Esophagus (tissue), 2 donors: ENCODE measurements around the gene SEC24B. TPM values are rescaled to one million over a fixed set of nuclear protein-coding genes. Genes with fewer than 3 reads are reported as not detected.

ENCODE experiments used
- H3K27ac ChIP-seq, 2 donors: one replicate each; pipeline ENCODE4 v1.5.1; 2013; ENCODE audit warnings: low read depth in 2 of 2, mild to moderate bottlenecking in 2 of 2, inconsistent platforms in 1 of 2, low read length in 1 of 2, moderate library complexity in 1 of 2
- H3K27me3 ChIP-seq, 2 donors: one replicate each; pipeline ENCODE4 v1.6.1; 2013; ENCODE audit warnings: low read length in 2 of 2, control low read depth in 1 of 2, mild to moderate bottlenecking in 1 of 2; ENCODE audit not compliant: insufficient read depth in 2 of 2, control insufficient read depth in 1 of 2
- H3K36me3 ChIP-seq, 2 donors: one replicate each; pipeline ENCODE4 v1.6.1; 2013; ENCODE audit warnings: low read length in 1 of 2; ENCODE audit not compliant: control insufficient read depth in 2 of 2, insufficient read depth in 2 of 2
- H3K4me1 ChIP-seq, 2 donors: one replicate each; pipeline ENCODE4 v1.6.1; 2013; ENCODE audit warnings: low read length in 1 of 2; ENCODE audit not compliant: control insufficient read depth in 2 of 2, insufficient read depth in 2 of 2
- H3K4me3 ChIP-seq, 2 donors: one replicate each; pipeline ENCODE4 v1.5.1; 2013; ENCODE audit warnings: low read length in 2 of 2, mild to moderate bottlenecking in 2 of 2, low read depth in 1 of 2, moderate library complexity in 1 of 2
- H3K9me3 ChIP-seq, 2 donors: one replicate each; pipeline ENCODE4 v1.6.1; 2013; ENCODE audit warnings: mild to moderate bottlenecking in 2 of 2, low read depth in 1 of 2, low read length in 1 of 2, moderate library complexity in 1 of 2; ENCODE audit not compliant: control insufficient read depth in 2 of 2, insufficient read depth in 1 of 2
- WGBS, 2 donors: extraction: QIAGEN DNeasy Blood & Tissue Kit; methylation state at CpG; one replicate each; pipeline ENCODE4 v1.1.7; 2013; 5-methylcytosine and 5-hydroxymethylcytosine counted together
- polyA plus RNA-seq, 2 donors: library from polyadenylated mRNA; stranded (reverse); fragments of 200-250 nt; gene quantifications; one replicate each; pipeline ENCODE4 v1.2.3, GENCODE V29; 2013
- donor health status: healthy with polysubstance abuse.
- donor health status: Bipolar disorder and iron deficiency.

Gene SEC24B
- polyA plus RNA-seq, 2 donors, result 7.4 to 10.0 TPM

GRCh38 chr4:109429545-109429944, 4.1 kb upstream of the SEC24B start:
- H3K36me3 ChIP-seq, result no peaks in the 10 kb centered on the region
- H3K4me3 ChIP-seq, result no peak overlapping the region
- H3K4me1 ChIP-seq, result no peaks in the 10 kb centered on the region
- 75% methylated on average over 1 of the region's 1 CpG for WGBS, 2 donors
- H3K9me3 ChIP-seq, result no peaks in the 10 kb centered on the region
- no peaks in the 10 kb centered on the region for H3K27me3 ChIP-seq
- no peak overlapping the region for H3K27ac ChIP-seq

- WGBS, 2 donors, result 57 to 63% methylated on average over 1 of the region's 1 CpG
- H3K4me3 ChIP-seq, result no peak overlapping the region
- H3K4me1 ChIP-seq, result peaks cover 0 to 8% of the 10 kb centered on the region in 2 donors
- no peaks in the 10 kb centered on the region for H3K27me3 ChIP-seq
- H3K27ac ChIP-seq, result no peak overlapping the region
- no peaks in the 10 kb centered on the region for H3K36me3 ChIP-seq
- H3K9me3 ChIP-seq, result no peaks in the 10 kb centered on the region
Observed at GRCh38 chr4:109432203-109432602, 1.4 kb upstream of the SEC24B start.

GRCh38 chr4:109432696-109433095, 919 bp upstream of the SEC24B start:
- no peaks in the 10 kb centered on the region for H3K27me3 ChIP-seq
- WGBS, 2 donors, result 18 to 19% methylated on average over 3 of the region's 3 CpGs
- H3K9me3 ChIP-seq, result no peaks in the 10 kb centered on the region
- H3K4me1 ChIP-seq, result peaks cover 0 to 8% of the 10 kb centered on the region in 2 donors
- H3K36me3 ChIP-seq, result no peaks in the 10 kb centered on the region
- peak overlapping the region; percentile 45 to 98 for H3K27ac ChIP-seq
- H3K4me3 ChIP-seq, result peak overlapping the region in 1 of 2 donors; percentile 96

- 1% methylated on average over 63 to 70 of the region's 70 CpGs for WGBS, 2 donors
- Histone ChIP-seq H3K27me3 (no peaks in the 10 kb centered on the region), H3K9me3 (no peaks in the 10 kb centered on the region), H3K36me3 (no peaks in the 10 kb centered on the region), H3K27ac (peak overlapping the region; percentile 98 to 99), H3K4me3 (peak overlapping the region; percentile 86 to 96), H3K4me1 (peaks cover 0 to 8% of the 10 kb centered on the region in 2 donors)
Observed at GRCh38 chr4:109434007-109434971, 674 bp downstream of the SEC24B start.

- H3K4me1 ChIP-seq, result peaks cover 0 to 8% of the 10 kb centered on the region in 2 donors
- peak overlapping the region in 1 of 2 donors; percentile 33 for H3K4me3 ChIP-seq
- no peaks in the 10 kb centered on the region for H3K36me3 ChIP-seq
- no peaks in the 10 kb centered on the region for H3K27me3 ChIP-seq
- no peaks in the 10 kb centered on the region for H3K9me3 ChIP-seq
- WGBS, 2 donors, result 48 to 56% methylated on average over 3 of the region's 3 CpGs
- H3K27ac ChIP-seq, result no peak overlapping the region
Observed at GRCh38 chr4:109435635-109436034, 2.0 kb downstream of the SEC24B start.

GRCh38 chr4:109436504-109436903, 2.9 kb downstream of the SEC24B start:
- peaks cover 0 to 8% of the 10 kb centered on the region in 2 donors for H3K4me1 ChIP-seq

GRCh38 chr4:109440948-109441347, 7.3 kb downstream of the SEC24B start:
- H3K4me1 ChIP-seq, result peaks cover 0 to 4% of the 10 kb centered on the region in 2 donors
- whole genome bisulfite sequencing, 2 donors, result 24 to 34% methylated on average over 4 of the region's 4 CpGs
- H3K9me3 ChIP-seq, result no peaks in the 10 kb centered on the region
- H3K36me3 ChIP-seq, result no peaks in the 10 kb centered on the region
- peak overlapping the region in 1 of 2 donors; percentile 87 for H3K27ac ChIP-seq
- H3K4me3 ChIP-seq, result no peak overlapping the region
- H3K27me3 ChIP-seq, result no peaks in the 10 kb centered on the region

More at GRCh38 chr4:109436504-109436903, 2.9 kb downstream of the SEC24B start:
- 64 to 68% methylated on average over 3 of the region's 3 CpGs for WGBS, 2 donors
- Histone ChIP-seq H3K4me3 (no peak overlapping the region), H3K27ac (no peak overlapping the region), H3K36me3 (no peaks in the 10 kb centered on the region), H3K27me3 (no peaks in the 10 kb centered on the region), H3K9me3 (no peaks in the 10 kb centered on the region)

GRCh38 chr4:109441862-109442458, 8.3 kb downstream of the SEC24B start:
- H3K9me3 ChIP-seq, result no peaks in the 10 kb centered on the region
- peak overlapping the region in 1 of 2 donors; percentile 57 for H3K27ac ChIP-seq
- no peaks in the 10 kb centered on the region for H3K4me1 ChIP-seq
- no peak overlapping the region for H3K4me3 ChIP-seq
- 53 to 71% methylated on average over 2 of the region's 2 CpGs for WGBS, 2 donors
- H3K36me3 ChIP-seq, result peaks cover 0 to 3% of the 10 kb centered on the region in 2 donors
- H3K27me3 ChIP-seq, result no peaks in the 10 kb centered on the region

- Histone ChIP-seq H3K9me3 (no peaks in the 10 kb centered on the region), H3K27me3 (no peaks in the 10 kb centered on the region), H3K4me1 (no peaks in the 10 kb centered on the region), H3K36me3 (peaks cover 0 to 3% of the 10 kb centered on the region in 2 donors), H3K27ac (no peak overlapping the region), H3K4me3 (no peak overlapping the region)
- 67 to 73% methylated on average over 2 of the region's 2 CpGs for WGBS, 2 donors
Observed at GRCh38 chr4:109444182-109444844, 10.7 kb downstream of the SEC24B start.
